Right lobe of liver (tissue), 4 donors: Measurements from ENCODE around the gene COL6A1.

Experiments used
- CTCF ChIP-seq, 4 donors: fragments of 200-600 bp in 3 of 4; fragments of 450-650 bp in 1 of 4; IDR thresholded peaks; one replicate each; pipeline versions ENCODE4 v1.5.1 to v1.8.0; 2016 to 2022; ENCODE audit warnings: antibody characterized with exemption in 4 of 4, mild to moderate bottlenecking in 2 of 4
- POLR2A ChIP-seq: fragments of 450-650 bp; IDR thresholded peaks from one replicate; pipeline ENCODE4 v1.6.1; 2017; ENCODE audit warnings: antibody characterized with exemption, mild to moderate bottlenecking
- donor health status: DM: no; HTN: no; CAD: no.
- donor health status: DM: no; HTN: no; CAD: no.
- donor health status: DM: no; HTN: yes; CAD: no.

- TF ChIP-seq CTCF (IDR thresholded peaks at IDR 0.05), result no peak
- no peak for TF ChIP-seq POLR2A
Observed at GRCh38 chr21:46023555-46023954, 42.0 kb downstream of the COL6A1 start.
